Ecto neural progenitor cell (in vitro differentiated cells): Measurements from ENCODE around the gene UBE4A.
A peak's percentile ranks its signal among the peaks of the same experiment; 100 is the strongest.
"Not testable (repeated sequence)": the region's sequence is repeated elsewhere in the genome, so short reads cannot be mapped to it uniquely, and the experiment has no call there.

Experiments used
- DNase-seq: peaks from one replicate; pipeline ENCODE4 v3.0.0-alpha.2; 2018; ENCODE audit warnings: low spot score

Gene UBE4A

DNA sequence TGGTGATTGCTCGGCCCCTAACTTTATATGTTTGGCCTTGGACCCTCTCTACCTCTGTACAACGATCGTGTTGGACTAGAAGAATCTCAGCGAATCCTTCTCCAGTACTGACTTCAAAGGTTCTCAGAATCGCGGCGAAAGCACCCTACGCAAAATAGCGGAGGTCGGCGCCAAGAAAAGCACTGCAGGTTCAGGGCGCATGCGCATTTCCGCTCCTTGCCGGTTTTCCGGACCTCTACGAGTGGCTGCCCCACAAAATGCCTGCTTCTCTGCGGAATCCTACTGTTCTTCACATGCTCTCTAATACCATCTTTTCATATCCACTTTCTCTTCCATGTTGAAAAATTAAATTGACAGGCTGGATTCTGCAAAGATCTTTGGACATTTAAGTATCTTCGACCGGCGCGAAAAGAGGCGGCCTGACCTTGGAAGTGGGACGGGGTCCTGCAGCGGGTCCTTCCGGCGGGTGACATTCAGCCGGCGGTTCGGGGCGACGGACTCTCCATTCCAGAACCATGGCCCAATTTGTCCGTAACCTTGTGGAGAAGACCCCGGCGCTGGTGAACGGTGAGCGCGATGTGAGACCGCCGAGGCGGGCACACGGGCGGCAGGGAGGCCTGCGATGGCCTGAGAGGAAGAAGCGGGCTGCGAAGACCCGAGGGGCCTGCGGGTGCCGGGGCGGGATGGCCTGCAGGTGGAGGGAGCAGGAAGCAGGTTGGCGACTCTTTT is 41.9 kb downstream of the UBE4A start, which contains the start of gene ATP5MG:
Gene ATP5MG, plus strand, starts transcription at position 456 of the 729 bp plus-strand sequence. Its CDS starts 60 bp downstream, at position 516.
- DNase-seq = peak; percentile 92

DNA sequence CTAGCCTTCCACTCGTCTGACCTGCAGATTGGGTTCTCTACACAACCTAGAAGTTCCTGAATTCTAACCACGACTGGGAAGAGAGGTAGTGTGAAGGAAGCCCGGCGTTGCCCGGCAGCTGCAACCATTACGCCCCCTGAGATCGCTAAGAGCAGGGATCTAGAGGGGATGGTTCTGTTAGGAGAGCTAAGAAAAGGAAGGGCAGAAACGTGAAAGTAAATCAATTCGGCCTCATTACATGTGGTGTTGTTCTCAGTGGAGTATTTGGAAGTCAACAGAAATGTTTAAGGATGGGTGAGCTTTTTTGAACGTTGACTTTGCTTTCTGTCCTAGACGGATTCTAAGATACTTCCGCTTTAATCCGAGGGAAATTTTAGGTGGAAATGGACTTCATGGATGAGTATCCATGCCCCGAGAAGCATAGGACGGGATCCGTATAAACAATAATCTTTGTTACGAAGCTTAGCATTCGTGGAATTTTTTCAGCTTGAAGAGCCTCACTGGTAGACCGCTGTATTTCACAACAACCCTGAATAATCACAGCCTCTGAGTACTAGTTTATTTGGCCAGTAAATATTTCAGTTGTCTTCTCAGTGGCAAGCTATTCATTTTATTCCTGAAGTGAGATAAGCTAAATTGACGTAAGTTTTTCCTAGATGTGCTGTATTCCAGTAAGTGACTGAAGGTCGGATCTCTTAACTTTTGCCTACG is 42.6 kb downstream of the UBE4A start:
- DNase-seq = no peak

DNA sequence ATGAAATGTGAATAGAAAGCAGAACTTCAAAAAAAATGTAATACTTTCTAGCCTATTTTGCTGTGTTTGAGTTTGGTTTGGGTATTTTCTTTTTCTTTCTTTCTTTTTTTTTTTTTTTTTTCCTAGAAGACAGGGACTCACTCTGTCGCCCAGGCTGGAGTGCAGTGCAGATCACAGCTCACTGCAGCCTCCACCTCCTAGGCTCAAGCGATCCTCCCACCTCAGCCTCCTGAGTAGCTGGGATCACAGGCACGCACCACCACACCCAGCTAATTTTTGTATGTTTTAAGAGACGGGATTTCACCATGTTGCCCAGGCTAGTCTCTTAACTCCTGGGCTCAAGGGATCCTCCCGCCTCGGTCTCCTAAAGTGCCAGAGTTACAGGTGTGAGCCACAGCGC is 43.2 kb downstream of the UBE4A start:
- DNase-seq = not testable (repeated sequence)

DNA sequence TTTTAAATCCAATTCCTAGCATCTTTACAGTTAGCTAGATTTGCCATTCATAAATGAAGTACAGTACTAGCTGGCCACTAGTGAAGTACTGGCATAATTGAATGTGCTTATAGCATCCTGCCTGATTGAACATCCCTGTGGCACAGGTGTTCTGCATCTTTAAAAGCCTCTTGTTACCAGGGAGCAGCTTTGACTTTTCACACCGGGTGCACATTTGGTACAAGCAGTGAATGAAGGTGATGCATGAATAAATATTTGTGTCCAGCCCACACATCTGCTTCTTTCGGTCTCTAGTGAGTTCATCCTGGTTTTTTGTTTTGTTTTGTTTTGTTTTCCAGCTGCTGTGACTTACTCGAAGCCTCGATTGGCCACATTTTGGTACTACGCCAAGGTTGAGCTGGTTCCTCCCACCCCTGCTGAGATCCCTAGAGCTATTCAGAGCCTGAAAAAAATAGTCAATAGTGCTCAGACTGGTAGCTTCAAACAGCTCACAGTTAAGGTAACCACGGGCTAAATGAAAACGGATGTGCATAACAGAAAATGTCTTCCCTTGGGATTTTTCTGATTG is 47.3 kb downstream of the UBE4A start:
- DNase-seq = no peak

DNA sequence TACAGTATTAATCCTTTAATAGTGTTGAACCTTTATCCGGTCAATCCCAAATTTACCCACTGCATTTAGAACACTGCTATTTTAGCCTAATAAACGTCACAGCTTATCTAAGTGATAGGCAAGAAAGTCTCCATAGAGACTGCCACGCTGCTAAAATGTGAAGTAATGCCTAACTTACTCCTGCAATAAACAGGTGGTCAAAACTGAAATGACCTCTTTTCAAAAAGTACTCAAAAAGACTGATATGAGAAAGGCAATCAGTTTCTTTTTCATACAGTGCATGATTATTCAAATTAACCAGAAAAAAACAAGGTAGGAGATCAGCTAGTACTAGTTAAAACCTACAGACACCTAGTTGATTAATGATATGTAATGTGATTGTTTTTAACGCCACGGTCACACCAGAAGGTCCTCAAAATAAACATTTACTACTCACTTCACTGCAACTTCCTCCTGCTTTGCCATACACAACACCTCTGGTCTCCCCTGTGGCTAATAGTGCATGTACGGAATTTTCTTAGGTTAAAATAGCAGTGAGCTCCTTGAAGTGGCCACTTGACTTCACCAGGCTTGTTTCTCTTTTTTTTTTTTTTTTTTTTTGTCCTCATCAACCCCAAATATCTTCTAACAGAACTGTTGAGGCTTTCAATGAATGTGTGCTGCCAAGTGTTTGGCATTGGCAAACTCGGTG is 50.8 kb downstream of the UBE4A start:
- DNase-seq = no peak

DNA sequence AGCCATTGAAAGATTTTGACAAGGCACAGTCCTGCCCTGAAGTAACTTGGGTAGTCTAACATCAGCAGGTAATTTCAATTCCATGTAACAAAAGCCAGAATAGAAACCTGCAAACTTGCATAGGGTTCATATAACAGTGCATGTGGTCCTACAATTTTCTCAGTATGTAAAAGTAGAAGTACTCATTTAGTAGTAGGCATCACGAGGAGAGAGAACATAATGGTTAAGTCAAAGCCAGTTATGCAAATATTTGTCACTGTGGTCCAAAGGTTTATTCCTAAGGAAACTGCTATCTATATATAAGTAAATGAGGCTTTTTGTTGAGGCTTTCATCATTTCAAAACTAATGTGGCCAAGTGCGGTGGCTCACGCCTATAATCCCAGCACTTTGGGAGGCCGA is 52.1 kb downstream of the UBE4A start:
- DNase-seq = no peak

DNA sequence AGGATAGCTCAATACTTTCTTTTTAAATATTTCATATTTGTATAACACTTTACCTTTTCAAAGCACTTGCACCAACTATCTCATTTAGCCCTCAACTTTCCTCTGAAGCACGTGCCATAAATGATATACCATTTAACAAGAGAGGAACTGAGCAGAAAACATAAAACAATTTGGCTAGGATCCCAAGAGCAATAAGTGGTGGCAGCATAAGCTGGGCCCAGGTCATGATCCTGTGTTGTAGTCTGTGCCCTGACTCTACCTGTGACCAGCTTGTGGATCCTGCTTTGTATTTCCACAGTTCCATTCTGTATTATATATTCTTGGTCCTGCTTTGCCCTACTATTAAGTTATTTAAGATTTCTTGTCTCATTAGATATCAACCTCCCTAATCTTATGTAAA is 53.5 kb downstream of the UBE4A start:
- DNase-seq = no peak

DNA sequence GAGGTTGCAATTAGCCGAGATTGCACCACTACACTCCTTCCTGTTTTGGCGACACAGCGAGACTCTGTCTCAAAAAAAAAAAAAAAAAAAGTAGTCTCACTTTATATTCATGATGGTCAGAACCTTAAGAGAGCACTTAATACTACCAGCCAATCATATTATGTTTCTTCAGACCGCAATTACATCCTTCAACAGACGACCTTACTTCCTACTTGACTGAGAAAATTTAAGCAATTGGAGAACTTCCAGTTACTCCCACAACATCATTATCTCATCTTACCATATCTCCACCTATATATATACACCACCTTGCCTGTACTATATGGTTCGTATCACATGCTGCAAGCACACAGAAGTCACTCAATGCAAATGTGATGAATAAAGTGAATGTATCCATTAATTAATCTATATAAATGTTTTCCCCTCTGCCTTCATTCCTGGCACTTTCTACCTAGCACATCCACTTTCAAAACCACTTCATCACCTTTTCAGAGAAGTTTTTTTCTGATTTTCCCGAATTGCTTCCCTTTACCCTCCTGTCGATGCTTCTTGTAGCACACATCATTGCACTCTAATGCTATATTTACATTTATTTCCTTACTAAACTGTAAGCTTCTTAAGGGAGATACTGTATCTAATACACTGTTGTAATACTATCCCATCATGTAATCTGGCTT is 55.8 kb downstream of the UBE4A start:
- DNase-seq = no peak

DNA sequence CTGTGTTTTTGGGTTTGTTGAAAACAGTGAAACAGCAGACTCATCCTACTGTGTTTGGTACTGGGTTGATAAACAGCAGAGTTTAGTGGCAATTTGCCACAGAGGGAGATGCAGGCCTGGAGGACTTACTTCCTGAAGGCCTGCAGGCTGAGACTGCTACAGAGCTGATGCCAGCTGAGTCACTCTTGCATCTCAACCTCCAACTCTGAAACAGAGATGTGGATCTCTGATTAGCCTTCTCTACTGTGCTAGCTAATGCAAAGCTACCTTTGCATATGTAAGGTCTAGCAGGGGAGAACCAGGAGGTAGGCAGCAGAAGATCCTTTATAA is 56.3 kb downstream of the UBE4A start:
- no peak for DNase-seq

DNA sequence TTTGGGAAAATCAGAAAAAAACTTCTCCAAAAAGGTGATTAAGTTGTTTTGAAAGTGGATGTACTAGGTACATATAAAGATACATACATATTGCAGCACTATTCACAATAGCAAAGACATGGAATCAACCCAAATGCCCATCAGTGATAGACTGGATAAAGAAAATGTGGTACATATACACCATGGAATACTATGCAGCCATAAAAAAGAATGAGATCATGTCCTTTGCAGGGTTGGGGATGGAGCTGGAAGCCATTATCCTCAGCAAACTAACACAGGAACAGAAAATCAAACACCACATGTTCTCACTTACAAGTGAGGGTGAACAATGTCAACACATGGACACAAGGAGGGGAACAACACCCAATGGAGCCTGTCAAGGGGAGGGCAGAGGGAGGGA is 57.5 kb downstream of the UBE4A start:
- not testable (repeated sequence) for DNase-seq

DNA sequence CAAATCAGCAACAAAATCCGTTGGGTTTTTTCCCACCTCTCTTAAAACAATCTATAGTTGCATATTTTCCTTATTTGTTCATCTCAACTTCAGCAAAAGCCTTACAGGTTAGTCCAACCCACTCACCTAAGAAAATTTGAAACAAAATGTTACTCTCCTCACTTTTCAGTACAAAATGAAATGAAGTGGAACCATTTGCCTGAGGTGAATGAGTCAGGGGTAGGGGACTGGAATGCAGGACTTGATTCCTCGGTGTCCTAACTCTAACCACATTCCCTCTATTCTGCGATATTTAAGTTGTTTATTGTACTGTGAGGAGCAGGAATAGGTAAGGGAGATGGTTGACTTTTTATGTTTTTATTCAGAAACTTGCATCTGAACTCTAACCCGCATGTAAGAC is 58.4 kb downstream of the UBE4A start:
- DNase-seq = no peak

DNA sequence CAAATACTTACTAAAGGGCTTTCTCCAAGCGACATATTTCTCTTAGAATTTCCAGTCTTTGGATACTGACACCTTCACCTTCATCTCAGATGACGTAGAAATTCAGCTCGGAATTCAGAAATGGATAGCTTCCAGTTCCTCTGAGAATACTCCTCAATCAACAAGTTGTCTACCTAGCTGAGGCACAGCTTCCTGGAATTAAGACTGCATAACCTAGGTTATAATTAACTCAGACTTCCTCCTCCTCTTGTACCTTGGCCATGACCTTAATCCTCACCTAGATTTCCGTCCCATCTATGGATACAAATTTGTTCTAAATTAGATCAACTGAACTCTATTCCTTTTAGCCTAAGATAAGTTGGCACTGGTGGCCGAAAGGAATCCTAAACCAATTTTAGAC is 59.4 kb downstream of the UBE4A start:
- DNase-seq = no peak

DNA sequence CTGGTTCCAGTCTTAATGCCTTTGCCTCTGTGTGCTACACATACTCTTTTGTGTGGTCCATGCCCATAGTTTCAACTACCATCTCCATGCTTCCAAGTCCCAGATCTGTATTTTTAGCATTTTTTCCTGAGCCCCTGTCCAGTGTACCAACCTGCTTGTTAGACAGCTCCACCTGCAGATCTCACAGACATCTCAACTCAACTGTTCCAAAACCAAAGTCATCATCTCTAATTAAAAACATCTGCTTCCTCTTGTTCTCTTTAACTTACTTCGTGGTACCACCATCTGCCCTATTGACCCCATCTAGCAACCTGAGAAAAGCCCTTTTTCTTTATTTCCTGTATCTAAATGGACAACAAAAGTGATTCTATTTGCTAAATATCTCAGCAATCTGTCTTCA is 68.3 kb downstream of the UBE4A start:
- no peak for DNase-seq

DNA sequence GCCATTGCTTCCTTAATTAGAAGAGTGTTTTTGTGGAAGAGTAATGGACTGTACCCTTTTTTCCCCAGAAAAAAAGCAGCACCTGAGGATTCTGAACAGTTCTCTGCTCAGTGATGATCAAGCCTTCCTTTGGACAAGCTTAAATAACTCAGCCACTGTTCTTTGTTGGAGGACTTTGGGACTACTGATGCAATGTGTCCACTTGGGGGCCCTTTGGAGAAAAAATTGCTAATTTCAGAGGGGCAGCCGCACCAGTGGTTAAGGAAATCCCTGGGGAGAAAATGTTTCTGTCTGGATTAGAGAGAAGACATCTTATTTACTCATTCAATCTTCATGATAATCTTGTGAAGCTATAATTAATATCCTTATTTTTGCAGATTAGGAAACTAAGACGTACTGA is 71.6 kb downstream of the UBE4A start:
- no peak for DNase-seq

DNA sequence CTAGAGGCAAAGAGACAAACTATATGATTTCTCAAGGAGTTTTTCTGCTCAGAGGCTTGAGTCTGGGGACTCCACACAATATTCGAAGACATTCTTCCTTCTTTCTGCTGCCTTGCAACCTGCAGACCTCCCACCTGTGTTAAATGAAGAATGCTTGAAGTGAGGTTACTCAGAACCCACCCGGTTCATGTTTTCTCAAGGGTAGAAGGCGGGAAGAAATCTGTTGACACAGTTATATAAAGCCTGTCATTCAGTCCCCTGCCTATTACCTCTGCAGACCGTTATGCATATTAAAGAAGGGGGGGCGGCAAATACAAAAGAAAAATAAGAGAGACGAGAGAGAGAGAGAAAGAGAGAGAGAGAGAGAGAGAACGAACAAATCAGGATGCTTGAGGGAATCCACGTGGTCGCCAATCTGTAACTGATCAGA is 74.7 kb downstream of the UBE4A start:
- no peak for DNase-seq

DNA sequence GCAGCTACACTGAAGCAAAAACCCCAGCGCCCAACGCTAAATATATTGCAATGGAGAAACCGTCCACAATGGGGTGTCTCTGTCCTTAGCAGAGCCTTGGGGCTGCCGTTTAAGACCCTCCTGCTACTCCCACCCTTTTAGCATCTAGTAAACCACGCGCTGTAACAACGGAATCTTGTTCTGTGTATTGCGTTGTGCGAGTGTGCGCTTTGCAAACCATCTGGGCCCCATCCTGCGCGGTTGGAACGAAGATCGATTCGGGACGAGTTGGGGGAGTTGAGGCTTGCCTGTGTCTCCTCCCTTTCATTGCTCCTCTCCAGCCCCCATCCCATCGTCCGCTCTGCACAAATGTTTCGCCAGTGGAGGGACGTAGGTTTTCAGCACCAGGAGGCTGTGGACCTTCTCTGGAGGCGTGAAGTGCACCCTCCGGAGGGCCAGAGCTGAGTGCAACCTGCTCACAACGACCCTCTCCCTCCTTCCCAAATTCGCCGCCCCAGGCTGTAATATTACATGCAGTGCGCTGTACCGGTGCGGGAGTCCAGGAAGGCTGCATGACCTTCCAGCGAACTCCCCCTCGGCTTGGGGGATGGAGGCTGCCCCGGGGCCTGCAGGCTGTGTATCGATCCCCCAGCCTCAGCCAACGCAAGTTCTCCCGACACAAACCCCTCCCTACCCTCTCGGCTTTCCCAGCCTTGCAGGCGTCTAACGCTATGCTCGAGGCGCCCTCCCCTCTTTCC is 75.3 kb downstream of the UBE4A start:
- DNase-seq = peak; percentile 84

DNA sequence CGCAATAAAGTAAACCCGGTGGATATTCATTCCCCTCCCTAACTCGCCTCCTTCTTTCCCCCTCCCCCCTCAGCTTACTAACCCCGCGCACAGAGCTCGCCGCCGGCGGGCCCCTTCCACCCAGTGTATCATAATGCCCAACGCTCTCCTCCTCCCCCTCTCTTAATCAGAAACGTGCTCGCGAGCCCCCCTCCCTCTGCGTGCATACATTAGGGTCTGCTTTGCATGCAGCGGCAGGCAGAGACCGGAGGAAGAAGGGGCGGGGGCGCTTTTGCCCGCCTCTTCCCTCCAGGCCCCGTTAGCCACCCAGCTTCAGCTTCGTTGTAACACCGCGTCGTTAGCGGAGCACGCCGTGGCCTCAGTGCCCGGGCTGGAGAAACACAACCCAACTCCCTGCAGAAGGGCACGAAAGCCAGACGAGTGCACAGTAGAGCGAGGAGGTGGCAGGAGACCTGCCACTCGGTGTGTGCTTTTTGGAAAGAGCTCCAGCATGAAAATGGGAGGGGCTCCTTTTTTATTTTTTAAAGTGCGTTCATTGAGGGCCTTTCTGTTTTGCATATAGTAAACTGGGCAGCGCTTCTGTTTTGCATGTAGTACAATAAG is 76.0 kb downstream of the UBE4A start:
- DNase-seq = peak; percentile 91

DNA sequence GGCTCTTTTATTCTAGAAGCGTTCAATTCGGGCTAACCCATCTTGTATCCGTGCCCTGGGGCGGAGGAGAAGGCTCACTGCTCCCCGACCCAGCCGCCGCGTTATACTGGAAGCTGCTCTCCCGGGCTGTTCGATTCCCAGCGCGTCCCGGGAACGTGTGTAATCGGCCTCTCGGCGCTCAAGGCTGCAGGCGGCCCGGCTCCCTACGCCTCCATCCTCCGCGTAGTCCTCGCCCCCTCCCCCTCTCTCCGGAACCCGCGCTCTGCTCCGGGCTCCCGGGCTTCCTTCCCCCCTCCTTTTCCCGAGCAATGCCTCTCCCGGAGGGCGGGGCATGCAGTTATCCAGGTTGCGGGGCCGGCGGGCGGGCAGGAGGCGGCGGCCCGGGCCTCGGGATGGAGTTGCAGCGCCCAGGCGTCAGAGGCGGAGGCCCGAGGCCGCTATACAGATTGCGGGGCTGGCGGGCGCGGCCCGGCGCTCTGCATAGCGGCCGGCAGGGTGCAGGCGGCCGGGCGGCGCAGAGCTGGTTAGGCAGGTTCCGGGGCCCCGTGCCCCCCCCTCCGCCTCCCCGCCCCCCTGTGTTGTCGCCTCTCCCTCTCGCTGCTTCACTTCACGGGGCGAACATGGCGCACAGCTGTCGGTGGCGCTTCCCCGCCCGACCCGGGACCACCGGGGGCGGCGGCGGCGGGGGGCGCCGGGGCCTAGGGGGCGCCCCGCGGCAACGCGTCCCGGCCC is 76.7 kb downstream of the UBE4A start, which contains the start of gene KMT2A:
Gene KMT2A, plus strand, starts transcription at position 600 of the 732 bp plus-strand sequence. Its CDS starts 21 bp downstream, at position 621.
- DNase-seq = peak; percentile 99

DNA sequence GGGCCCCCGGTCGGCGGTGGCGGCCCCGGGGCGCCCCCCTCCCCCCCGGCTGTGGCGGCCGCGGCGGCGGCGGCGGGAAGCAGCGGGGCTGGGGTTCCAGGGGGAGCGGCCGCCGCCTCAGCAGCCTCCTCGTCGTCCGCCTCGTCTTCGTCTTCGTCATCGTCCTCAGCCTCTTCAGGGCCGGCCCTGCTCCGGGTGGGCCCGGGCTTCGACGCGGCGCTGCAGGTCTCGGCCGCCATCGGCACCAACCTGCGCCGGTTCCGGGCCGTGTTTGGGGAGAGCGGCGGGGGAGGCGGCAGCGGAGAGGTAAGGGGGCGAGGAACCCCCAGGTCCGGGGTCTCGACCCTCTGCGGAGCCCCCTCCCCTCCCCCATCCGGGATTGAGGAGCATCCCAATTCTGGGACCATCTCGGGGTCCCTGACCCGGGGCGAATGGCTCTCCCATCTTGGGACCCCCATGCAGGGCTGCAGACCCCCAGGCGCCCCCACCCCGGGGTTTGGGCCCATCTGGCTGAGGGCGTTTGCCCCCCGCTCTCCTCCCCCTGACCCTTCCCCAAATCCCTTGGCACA is 77.3 kb downstream of the UBE4A start:
- peak; percentile 72 for DNase-seq
